NCI-H446 treated with DMSO at 0.1 percent for 48 hours (cell line): ENCODE results near the gene ETFB.

Source experiments
- DNase-seq: peaks from one replicate; lab custom pipeline; 2025; lab: John Stamatoyannopoulos, UW

ETFB gene

DNA sequence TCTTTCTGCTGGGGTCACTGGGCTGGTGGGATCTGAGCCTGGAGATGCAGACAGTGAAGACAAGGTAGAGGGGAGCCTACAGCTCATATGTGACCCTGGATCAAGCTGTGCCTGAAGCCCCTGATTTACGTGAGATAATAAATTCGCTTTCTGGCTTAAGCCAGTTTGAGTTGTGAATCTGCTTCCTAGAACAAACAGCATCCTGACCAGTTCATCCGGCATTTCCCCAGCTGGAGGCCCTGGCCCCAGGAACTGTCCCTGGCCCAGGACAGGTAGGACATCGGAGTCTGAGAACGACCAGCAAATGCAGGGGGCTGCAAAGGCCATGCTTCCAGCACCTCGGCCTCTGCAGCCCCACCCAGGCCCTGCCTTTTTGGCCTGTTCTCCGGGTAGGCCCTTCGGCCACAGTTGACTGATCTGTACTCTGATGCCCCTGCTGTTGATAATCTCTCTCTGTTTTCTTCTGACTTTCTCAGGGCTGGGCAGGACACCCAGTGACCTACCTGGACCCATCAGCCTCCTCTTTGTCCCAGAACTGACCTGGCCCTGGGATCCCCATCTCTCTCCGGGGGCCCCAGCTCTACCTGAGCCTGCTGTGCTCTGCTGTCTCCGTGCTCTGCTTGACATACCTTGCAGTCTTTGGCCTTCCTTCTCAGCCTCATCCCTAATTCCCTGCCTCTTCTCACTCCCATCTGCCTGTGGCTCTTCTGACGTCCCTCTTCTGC lies 14.8 kb downstream of the ETFB start:
- DNase-seq, result no peak

DNA sequence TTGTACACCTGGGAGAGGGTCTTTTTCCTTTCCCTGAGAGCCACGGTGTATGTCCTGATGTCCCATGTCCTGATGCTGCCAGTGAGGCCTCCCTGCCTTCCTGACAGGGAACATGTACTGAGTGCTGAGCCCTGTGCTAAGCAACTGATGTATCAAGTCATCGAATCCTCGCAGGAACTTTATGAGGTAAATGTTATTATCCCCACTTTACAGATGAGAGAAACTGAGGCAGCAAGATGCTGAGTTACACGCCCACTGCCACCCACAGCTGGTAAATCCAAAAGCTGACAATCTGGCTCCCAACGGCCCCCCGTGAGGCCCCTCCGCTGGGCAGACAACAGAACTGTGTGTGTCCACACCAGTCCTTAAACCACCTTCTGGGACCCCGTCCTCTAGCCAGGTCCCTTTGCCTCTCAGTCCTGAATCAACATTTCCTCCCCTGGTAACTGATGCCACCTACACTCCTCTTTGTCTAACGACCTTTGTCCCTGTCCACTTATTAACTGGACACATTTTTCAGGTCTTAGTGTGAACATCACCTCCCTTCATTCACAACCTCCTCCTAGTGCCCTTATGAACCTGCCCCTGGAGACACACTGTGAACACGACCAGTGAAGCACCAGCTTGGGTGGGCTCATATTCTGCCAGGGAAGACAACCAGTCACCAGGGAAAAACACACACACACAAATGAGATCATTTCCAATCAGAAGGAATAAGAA lies 18.8 kb downstream of the ETFB start:
- DNase-seq, result no peak

DNA sequence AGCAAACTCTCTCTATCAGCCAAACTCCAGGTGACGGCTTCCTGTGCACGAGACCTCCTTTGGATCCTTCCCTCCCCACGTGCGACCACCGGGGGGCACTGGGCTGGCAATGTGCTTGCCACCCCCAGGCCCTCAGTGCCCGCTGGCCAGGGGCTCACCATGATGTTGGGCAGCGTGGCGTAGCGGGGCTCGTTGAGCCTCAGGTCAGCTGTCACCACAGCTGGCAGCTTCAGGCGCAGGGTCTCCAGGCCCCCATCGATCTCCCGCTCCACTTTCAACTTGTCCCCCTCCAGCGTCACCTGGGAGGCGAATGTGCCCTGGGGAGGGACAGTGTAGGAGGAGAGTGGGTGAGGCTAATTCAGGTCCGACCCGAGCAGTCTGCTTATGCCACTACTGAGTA lies 19.4 kb downstream of the ETFB start:
- DNase-seq, result no peak

DNA sequence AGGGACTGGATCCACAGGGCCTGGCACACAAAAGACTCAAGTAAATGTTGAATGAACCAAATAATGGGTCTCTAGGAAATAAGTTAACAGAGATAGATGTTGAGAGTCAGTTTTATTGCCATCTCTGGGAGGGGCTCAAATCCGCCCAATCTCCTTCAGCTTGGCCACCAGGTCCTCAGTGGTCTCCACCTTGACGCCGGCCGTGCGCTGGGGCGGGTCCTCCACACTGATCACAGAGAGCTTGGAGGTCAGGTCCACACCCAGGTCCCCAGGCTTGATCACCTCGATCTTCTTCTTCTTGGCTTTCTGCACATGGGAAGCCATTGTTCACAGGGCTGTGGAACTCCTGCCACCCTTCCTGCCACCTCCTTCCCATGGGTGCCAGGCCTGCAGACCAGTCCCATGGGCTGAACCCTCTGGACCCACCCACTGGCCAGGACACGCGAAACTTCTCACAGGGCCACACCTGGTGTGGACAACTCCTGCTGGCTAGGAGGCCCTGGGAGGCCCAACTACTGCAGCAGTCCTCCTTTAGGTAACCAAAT lies 21.0 kb downstream of the ETFB start:
- DNase-seq, result no peak

DNA sequence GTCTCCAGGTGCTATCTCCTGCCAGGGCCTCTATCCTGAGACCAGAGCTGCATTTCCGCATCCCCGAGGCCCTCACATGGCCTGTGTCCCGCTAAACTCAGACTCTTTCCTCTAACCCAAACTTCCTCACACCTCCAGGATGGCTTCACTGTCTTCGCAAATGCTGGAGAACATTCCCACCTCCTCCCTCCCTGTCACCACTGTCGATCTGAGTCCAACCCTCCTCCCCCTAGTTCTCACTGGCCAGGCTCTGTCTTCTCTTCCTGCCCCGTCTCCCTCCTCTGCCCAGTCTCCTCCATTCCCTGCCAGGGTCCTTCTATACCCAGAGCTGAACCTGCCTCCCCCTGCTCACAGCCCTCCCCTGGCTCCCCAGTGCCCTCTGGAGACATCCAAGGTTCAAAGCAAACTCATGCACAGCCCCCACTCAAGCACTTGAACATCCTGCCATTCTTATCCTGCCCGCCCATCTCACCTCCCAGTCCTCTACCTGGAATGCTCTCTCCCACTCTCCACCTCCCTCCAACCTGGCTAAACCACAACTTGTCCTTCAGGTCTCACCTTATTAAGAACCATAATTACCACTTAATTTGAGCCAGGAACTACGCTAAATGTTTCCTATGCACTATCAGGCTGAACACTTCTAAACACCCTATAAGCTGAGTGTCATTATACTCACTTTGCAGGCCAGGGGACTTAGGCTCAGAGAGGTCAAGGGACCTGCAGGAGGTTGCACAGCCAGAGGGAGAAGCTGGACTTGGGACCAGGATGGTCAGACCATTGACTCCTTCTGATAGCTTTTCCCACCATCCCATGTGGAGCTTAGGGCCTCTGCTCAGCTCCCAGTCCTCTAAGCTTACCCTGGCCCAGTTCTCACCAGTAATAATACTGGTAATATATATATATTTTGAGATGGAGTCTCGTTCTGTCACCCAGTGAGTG lies 23.3 kb downstream of the ETFB start:
- no peak for DNase-seq

DNA sequence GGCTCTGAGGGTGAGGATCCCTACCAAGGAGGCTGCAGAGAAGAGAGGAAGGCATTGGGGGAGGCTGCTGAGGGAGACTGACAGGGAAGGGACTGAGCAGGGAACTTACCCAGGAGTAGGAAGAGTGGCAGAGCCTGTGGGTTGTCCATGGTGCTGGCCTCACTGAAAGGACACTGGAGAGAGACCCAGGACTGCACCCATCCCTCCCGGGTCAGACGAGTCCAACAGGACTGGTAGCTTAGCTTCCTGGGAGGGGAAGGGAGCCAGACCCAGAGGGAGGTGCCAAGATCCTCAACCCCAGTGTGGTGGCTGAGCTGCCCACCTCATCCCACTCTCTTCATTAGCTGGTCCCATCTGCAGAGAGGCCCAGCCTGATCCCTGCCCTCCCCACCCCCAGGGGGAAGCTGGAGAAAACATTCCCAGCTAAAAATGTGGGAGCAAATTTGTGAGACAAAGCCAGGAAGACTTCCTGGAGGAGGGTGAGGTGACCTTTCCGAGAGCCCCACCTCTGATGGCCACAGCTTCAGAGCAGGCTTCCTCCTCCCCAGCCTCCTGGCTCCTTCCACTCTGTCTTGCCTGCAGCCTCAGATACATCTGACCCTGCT lies 24.1 kb downstream of the ETFB start, which contains the start of gene VSIG10L:
VSIG10L (minus strand) TSS at position 164 of the 605 bp plus-strand sequence; CDS start at position 149, 15 bp downstream.
- DNase-seq, result no peak

DNA sequence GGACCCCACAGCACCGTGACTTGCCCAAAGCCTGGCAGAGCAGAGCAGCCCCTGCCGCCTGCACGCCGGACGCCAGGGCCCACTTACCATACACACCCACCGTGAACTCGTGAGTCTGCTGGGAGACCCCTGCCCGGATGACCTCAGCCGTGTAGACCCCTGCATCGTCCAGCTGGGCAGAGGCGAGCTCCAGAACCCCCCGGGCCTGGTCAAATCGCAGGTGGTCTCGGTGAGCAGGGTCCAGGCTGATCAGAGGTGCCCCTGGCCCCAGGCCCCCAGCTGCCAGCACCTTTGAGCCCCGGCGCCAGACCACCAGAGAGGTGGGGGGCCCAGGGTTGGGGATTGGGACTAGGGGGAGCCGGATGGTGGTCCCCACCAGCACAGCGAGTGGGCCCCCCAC lies 25.1 kb downstream of the ETFB start:
- no peak for DNase-seq

DNA sequence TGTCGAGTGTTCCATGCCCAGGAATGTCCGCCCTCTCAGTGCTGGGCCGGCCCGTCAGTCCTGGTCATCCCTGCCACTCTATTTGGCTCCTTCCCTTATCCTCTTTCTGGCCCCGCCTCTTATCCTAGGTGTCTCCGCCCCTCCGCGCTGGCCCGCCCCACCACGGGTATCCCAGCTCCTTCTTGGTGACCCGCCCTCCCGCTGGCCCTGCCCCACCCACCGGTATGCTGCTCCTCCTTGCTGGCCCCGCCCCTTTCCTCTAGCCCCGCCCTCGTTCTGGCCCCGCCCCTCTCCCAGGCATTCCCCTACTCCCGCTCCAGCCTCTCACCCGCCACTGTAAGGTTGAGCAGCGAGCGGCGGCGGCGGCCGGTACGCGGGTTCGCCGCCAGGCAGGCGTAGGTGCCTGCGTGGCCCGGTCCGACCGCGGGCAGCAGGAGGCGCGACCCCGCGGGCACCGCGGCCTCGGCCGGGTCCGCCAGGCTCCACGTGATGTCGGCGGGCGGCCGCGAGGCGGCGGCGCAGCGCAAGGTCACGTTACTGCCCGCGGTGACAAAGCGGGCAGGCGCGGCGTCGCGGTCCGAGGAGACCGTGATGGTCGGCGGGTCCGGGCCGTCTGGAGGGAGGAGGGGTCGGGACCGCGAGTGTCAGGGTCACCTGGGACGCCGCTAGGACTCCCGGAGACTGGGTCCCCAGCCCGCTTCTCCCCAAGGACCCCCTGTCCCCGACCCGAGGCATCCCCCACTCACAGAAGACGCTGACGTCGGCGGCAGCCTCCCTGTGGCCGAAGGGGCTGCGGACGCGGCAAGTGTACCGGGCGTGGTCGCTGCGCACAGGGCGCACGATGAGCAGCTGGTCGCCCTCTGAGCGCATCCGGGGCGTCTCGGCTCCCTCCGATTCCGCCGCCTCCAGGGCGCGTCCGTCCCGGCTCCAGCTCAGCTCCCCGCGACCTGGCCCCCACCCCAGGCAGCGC lies 26.2 kb downstream of the ETFB start:
- peak; percentile 68 for DNase-seq

DNA sequence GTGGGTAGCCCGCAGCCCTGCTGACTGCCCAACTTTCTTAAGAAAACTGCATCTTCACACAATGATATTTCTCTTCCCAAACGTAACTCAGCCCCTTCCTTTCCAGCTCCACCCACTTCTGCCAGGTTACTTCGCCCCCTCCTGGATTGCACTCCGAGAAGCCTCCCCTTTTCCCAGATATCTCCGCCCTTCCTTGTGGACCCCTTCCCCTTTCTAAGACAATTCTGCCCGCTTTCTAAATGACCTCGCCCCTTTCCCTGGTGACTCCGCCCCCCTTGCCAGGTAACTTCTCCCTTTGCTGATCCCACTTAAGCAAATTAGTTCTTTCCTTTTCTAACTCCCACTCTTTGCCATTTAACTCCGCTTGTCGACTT lies 26.9 kb downstream of the ETFB start:
- no peak for DNase-seq

DNA sequence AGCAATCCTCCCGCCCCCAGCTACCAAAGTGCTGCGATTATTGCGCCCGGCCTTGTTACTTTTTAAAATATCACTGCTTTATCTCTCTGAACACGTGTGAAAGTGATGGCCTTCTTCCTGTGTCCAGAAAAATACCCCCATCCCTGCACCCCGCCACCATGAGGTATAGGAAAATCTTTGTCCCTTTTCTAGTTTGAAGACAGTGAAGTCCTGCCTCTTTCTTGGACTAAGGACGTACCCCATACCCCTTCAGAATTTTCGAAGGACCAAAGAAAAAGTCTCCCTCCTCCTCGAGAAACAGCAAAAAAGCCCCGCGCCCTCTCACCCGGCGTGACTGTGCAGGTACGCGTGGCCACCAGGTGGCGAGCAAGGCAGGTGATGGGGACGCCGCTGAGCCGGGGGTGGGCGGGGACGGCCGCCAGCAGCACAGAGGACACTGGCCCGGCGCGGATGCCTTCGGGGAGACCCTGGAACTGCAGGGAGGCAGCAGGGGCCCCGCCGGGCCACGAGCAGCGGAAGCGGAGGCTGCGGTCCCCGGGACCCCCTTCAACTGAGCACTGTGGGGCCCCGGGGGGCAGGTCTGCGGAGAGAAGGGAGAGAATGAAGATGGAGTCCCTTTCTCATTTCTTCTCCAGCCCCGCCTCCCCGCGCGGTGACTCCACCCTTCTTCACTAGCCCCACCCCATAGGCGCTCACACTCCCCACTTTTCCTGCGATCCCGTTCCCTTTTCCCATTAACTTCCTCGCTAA lies 27.4 kb downstream of the ETFB start:
- peak; percentile 18 for DNase-seq

DNA sequence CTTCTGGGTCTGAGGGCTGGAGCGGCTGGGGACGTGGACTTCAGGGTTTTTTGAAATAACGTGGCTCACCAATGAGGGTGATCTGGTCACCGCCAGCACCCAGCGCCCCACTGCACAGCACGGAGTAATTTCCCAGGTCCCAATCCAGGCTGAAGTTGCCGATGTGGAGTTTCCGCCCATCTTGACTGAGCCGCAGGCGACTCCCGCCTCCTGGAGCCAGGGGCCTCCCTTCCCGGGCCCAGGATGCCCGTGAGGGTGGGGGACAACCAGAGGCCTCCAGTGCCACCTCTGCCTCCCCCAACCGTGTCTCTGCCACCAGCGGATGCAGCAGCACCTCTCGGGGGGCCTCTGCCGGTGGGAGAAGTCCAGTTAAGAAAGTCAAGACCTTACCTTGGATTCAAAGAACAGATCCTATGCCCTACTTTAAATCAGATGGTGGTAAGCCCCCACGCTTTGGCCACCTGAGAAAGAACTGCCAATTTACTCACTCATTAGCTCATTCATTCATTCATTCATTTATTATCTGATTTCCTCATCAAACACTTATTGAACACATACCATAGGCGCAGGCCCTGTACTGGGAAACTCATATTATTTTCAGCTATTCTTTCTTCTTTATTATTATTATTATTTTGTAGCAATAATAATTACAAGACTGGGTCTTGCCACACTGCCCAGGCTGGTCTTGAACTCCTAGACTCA lies 28.2 kb downstream of the ETFB start:
- DNase-seq, result no peak

DNA sequence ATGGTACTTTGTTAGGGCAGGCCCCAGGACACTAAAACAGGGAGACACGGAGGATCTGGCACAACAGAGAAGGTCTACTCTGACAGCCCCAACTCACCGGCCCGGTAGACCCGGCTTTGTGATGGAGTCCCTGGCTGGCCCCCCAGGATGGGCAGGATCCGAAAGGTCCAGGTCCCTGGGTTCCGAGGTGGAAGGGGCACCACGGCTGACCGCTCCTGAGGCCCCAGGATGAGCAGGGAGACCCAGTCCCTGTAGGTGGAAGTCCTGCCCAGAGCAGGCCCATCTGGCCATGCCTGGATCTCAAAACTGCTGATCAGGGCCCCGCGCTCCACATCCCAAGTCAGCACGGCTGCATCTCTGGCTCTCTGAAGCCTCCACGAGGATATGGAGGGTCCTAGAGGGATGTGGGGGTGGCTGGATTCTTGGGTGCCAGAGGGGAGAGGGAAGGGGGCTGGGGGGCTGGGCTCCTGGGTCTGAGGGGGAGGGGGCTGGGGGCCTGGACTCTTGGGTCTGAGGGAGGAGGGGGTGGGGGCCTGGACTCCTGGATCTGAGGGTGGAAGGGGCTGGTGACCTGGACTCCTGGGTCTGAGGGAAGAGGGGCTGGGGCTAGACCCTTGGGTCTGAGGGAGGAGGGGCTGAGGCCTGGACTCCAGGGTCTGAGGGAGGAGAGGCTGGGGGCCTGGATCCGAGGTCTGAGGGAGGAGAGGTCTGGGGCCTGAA lies 28.9 kb downstream of the ETFB start:
- DNase-seq, result no peak

DNA sequence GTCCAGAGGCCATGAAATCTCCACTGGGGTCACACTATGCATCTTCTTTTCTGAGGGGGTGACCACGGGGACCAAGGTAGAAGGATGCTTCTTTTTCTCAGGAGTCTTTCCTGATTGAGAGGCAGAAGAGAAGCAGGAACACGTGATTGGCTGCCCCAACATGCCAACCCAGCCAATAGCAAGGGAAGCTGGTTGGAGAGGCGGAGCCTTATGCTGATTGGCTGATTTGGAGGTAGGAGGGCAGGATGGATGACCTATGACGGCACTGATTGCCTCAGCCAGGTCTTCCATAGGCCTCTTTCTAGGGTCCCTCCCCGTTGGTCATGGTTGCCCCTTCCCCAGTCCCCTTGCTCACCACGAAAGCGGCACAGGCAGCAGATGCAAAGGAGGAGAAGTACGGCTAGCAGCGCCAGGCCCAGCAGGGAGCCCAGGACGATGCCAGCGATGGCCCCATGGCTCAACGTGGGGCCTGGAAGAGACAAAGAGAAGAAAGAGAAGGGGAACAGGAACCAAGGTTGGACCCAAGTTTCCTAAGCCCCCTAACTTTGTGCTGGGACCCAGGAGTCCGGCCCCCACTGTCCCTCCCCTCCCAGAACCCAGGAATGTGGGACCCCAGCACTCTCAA lies 32.2 kb downstream of the ETFB start:
- DNase-seq, result peak; percentile 72

DNA sequence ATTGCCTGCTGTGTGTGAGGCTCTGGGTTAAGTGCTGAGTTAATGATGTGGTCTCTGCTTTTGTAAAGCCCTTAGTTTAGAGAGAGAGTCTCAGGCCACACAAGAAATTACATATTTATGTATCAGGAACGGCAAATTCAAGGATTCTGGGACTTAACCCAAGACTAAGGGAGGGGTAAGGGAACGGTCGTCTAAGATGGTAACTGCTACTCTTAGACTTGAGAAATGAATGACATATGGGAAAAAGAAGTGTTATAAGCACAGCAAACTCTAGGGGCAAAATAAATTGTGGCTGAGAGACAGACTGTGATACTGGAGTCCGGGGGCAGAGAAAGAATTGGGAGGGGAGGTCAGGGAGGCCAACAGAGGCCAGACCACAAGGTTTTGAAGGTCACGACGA lies 34.5 kb downstream of the ETFB start:
- no peak for DNase-seq

DNA sequence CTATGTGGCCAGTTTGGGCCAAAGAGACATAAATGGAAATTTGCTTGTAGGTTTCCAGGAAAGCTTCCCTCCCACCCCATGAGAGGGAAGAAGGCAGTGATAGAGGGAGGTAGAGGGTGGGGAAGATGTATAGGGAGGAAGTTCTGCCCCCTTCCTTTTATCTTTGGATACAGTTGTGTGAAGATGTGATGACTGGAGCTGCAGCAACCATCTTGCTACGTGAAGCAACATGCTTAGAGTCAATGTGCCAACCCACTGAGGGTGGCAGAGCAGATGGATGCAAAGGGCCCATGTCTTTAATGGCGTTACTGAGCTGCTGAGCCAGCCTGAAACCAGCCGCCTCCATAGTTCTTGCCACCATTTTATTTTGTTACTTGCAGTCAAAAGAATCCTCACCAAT lies 35.0 kb downstream of the ETFB start:
- no peak for DNase-seq

DNA sequence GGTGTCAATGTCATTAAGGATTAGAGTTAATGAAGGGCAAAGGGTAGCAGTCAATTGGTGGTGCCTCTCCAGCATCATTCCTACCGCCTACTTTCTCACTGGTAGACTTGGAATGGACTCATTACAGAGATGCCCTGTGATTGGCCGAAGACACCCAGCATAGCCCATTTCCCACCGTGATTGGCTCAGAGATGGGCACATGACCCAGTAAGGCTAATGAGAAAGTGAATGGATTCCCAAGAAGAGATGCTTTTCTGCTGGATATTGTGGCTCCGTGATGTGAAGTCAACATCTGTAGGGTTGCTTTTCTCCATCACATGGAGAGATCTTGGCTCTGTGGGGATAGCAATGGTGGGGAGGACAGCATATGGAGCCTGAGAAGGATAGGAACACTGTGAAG lies 35.8 kb downstream of the ETFB start:
- no peak for DNase-seq

DNA sequence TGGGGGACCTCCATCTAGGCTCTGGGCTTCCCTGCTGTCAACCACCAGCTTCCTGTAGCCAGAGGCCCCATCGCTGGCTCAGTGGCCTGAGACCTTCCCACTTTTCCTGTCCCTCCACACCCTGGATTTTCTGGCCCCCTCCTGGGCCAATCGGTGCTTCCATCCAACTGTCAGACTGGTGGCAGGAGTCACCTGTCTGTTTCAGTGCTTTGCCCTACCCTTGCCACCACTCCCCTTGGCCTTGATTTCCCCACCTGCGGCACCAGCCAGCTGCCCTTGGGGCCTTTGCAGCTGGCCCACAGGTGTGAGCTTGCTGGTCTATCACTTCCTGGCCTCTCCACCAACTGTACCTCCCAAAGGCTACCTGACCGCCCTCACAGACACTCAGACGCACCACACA lies 36.8 kb downstream of the ETFB start:
- DNase-seq, result no peak
